Choroid plexus epithelial cell (primary cell): ENCODE data around the gene MFAP2.

Experiments used
- DNase-seq: peaks from one replicate; pipeline ENCODE4 v3.0.0-alpha.2; 2010; ENCODE audit warnings: low read depth
- H3K4me3 ChIP-seq: 2 replicates; pipeline ENCODE4 v1.5.1; 2011; ENCODE audit warnings: low read depth, mild to moderate bottlenecking, control low read depth, low read length, moderate library complexity
- TF ChIP-seq, protein P1 (sequence below): conservative IDR thresholded peaks from 2 replicates; pipeline ENCODE4 v1.5.1; 2011; ENCODE audit warnings: low read depth, mild to moderate bottlenecking, control low read depth, inconsistent platforms, low read length, moderate library complexity

MFAP2 gene

DNA sequence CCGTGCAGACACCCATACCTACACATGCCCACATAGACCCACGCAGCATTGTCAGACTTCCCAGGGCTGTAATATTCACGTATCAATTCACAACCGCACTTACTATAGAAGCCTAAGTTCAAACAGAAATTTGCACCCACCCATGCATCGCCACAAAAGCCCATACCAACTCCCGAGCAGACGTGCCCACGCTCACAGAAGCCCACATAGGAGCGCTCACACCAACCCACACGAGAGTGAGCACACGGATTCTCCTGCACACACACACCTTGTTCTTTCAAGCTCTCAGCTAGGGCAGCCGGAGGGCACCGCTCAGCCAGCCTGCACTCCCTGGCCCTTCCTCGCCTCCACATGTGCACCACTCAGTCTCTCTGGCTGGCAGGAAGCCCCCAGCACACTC lies 4.6 kb downstream of the MFAP2 start:
- no peak for DNase-seq
- H3K4me3 ChIP-seq: no peak overlapping the region
- TF ChIP-seq, protein P1, sequence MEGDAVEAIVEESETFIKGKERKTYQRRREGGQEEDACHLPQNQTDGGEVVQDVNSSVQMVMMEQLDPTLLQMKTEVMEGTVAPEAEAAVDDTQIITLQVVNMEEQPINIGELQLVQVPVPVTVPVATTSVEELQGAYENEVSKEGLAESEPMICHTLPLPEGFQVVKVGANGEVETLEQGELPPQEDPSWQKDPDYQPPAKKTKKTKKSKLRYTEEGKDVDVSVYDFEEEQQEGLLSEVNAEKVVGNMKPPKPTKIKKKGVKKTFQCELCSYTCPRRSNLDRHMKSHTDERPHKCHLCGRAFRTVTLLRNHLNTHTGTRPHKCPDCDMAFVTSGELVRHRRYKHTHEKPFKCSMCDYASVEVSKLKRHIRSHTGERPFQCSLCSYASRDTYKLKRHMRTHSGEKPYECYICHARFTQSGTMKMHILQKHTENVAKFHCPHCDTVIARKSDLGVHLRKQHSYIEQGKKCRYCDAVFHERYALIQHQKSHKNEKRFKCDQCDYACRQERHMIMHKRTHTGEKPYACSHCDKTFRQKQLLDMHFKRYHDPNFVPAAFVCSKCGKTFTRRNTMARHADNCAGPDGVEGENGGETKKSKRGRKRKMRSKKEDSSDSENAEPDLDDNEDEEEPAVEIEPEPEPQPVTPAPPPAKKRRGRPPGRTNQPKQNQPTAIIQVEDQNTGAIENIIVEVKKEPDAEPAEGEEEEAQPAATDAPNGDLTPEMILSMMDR: no peak

DNA sequence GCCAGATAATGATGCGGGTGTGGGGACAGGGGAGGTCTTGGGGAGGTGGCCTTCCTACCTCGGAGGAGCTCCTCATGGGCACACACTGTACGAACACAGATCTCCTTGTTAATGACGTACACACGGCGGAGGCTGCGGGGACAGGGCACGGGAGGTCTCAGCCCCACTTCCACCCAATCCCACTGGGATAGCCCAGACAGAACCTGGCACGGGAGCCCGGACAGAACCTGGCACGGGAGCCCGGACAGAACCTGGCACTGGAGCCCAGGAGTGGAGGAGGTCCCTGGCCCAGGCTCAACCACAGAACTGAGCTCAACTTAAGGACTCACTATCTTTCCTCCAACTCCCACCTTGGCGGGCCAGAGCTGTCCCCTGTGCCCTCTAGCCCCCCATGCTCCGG lies 5.2 kb downstream of the MFAP2 start:
- TF ChIP-seq, protein P1: no peak
- no peak for DNase-seq
- no peak overlapping the region for H3K4me3 ChIP-seq

DNA sequence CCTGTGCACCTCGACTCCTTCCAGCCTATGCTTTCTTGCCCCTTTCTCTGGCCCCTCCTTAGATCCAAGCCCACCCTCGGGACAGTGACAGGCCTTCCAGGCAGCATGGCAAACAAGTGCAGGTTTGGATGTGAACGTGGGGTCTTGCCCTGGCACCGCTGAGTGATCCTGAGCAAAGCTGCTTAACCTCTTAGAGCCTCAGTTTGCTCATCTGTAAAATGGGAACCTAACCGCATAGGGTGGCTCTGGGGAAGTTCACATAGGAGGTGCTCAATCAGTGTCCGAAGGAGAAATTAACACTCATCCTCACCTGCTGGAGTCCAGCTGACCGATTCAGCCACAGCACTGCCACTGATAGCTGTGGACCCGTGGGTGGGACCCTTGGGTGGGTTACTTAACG lies 7.2 kb downstream of the MFAP2 start:
- TF ChIP-seq, protein P1: no peak
- H3K4me3 ChIP-seq: no peak overlapping the region
- no peak for DNase-seq

DNA sequence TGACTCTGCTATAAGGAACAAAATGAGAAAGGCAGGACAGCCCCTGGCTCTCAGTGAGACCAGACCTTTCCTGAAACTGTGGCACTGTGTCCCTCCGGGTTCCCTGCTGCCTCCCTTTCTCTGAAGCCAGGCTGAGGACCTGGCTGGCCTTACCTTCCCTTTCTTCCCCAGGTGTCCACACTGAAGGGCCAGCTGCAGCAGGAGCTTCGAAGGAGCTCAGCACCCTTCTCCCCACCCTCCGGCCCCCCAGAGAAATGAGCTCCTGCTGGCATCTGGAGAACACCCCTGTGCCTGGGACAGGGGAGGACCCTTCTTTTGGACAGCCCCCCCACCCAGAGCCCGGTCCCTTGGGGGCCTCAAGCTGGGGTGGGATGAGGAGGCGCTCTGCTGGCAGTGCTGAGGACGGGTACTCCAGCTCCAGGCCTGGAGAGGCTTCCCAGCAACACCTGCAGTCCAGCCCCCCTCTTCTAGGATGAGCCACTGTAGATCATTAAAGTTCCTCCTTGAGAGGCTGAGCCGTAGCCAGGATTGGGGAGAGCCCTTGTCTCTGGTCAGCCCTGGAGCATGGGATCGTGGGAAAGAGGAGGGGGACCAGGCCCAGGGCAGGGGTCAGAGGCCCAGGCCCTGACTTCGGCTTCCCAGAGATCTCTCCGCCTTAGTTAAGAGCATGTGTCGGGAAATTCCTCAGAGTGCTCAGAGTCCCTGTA lies 8.1 kb downstream of the MFAP2 start:
- H3K4me3 ChIP-seq: no peak overlapping the region
- no peak for DNase-seq
- TF ChIP-seq, protein P1: no peak

DNA sequence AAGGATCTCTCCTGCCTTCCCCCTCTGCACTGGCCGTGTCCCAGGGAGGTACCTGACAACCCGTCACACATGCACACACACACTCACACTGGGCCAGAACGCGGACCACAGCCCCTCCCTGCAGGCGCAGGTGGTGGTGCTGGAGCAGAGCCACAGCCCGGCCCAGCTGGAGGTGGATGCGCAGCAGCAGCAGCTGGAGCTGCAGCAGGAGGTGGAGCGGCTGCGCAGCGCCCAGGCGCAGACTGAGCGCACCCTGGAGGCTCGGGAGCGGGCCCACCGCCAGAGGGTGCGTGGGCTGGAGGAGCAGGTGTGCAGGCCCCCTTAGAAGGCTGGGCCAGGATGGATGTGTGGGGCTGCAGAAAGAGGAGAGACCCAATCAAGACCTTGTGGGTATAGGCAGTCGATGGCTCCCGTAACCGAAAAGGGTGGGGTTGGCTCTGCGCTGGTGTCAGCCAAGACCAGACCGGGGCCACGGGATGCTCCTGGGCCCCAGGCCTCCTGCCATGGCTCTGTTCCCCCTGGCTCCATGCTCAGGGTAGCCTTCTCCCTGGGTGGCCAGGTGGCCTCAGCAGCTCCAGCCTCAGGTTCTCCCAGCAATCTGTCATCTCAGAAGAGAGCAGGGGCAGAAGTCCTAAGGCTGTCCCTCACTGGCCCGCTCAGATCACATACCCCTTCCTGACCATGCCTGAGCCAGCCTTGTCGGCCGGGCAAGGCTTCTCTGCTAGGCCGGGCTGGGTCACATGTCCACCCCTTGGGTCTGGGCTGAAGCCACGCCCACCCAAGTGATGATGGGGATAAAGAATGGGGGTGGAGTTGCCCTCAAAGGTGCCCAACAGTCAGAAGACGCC lies 8.9 kb downstream of the MFAP2 start:
- no peak for DNase-seq
- TF ChIP-seq, protein P1: no peak
- H3K4me3 ChIP-seq: no peak overlapping the region

DNA sequence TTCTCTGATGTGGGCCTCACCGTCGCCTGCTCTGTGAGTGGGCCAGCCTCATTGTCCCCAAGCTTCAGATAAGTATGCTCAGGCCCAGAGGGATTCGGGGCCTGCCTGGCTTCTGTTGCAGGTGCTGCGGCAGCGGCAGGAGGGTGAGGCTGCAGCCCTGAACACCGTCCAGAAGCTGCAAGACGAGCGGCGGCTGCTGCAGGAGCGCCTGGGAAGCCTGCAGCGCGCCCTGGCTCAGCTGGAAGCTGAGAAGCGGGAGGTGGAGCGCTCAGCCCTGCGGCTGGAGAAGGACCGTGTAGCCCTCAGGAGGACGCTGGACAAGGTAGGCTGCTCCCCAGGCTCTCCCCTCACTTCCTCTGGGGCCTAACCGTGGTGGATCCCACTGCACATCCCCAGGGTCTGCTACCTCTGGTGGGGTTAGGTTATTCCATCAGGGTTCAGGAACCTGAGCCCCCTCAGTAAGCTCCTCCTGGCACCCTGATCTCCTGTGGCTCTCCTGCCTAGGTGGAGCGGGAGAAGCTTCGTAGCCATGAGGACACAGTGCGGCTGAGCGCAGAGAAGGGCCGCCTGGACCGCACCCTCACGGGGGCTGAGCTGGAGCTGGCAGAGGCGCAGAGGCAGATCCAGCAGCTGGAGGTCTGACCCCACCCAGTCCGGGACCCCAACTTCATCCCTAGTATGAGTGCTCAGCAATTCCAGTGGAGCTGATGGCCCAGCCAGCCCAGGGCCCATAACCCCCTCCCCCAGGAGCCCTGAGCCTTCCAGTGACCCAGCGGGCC lies 10.1 kb downstream of the MFAP2 start:
- DNase-seq: no peak
- TF ChIP-seq, protein P1: no peak
- H3K4me3 ChIP-seq: no peak overlapping the region
